ENCODE data around the gene SEC24C.
"Not testable (repeated sequence)": the region's sequence is repeated elsewhere in the genome, so short reads cannot be mapped to it uniquely, and the experiment has no call there.

SEC24C gene, protein sequence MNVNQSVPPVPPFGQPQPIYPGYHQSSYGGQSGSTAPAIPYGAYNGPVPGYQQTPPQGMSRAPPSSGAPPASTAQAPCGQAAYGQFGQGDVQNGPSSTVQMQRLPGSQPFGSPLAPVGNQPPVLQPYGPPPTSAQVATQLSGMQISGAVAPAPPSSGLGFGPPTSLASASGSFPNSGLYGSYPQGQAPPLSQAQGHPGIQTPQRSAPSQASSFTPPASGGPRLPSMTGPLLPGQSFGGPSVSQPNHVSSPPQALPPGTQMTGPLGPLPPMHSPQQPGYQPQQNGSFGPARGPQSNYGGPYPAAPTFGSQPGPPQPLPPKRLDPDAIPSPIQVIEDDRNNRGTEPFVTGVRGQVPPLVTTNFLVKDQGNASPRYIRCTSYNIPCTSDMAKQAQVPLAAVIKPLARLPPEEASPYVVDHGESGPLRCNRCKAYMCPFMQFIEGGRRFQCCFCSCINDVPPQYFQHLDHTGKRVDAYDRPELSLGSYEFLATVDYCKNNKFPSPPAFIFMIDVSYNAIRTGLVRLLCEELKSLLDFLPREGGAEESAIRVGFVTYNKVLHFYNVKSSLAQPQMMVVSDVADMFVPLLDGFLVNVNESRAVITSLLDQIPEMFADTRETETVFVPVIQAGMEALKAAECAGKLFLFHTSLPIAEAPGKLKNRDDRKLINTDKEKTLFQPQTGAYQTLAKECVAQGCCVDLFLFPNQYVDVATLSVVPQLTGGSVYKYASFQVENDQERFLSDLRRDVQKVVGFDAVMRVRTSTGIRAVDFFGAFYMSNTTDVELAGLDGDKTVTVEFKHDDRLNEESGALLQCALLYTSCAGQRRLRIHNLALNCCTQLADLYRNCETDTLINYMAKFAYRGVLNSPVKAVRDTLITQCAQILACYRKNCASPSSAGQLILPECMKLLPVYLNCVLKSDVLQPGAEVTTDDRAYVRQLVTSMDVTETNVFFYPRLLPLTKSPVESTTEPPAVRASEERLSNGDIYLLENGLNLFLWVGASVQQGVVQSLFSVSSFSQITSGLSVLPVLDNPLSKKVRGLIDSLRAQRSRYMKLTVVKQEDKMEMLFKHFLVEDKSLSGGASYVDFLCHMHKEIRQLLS

DNA sequence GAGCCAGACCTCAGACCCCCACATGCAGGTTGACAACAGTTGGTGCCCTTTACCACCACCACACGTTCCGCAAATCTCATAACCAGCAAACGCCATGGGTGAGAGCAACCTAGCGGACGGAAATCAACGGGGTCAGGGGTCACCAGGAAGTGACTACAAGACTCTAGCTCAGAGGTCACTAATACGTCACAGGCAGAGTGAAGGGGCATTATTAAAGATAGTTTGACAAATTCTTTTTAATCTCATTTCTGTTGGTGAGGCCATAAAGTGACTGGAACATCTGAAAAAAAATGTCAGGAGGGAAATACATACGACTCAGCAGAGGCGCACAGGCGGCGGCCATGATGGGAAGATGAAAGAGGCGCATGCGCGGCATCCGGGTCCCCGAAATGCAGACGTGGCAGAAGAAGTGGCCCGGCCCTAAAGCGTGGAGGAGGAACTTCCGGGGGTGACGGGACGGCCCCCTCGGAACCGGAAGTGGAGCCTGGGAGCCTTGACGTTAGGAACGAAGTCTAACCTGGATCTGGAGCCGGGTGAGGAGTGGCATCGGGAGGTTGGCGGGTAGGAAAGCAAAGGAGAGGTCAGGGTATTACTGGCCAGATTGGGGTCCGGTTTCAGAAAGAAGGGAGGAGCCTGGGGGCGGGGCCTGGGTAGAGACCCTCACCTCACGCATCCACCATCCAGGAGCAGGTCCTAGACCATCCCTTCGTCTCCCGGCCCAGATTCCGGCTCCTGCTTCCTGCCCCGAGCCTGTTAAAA lies at the start of gene SEC24C:
Gene SEC24C (plus strand): TSS at position 468 of the 759 bp plus-strand sequence. CDS start 2,461 bp downstream, outside the sequence.
- peak; percentile 95 for DNase-seq (ENCODE audit: low spot score)

DNA sequence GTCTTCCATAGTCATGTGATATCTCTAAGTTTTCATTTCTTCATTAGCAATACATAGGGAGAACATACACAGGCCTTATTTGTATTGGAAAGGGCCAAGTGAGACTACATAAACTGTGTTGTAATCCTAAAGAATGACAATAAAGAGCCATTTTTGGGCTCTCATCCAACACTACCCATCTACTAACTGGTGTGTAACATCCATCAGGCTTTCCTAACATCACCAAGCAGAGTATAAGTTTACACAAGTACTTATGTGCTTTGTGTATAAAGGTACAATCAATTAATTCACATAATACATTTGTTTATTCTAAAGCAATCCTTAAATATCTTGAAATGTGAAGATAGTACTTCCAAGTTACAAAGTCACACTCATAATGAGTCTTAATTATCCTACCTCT lies 48.9 kb upstream of the SEC24C start:
- DNase-seq (ENCODE audit: low spot score), result not testable (repeated sequence)

DNA sequence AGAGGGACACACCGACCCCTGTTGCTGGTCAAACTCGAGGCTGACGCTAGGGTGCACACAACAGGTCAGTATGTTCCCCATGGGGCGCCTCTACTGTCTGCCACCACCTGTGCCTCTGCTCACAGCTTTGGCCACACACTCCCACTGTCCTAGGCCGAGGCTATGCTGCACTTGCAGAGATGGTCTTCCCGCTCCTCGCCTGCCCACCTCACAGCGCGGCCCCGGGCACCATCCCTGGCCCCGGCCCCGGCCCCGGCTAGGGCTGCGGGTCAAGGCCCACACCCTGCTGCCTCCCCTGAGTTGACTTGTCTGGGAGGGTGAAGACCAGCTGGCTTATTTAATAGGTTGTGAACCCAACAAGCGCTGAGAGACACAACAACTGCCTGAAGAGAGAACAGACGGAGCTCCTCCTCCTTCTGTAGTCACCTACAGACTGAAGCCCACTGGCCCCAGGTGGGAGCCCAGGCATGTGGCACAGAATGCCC lies 46.5 kb upstream of the SEC24C start, which contains the start of gene AGAP5:
Gene AGAP5 (minus strand): TSS at position 435 of the 485 bp plus-strand sequence. CDS start 354 bp downstream, at position 81.
- DNase-seq (ENCODE audit: low spot score), result not testable (repeated sequence)

DNA sequence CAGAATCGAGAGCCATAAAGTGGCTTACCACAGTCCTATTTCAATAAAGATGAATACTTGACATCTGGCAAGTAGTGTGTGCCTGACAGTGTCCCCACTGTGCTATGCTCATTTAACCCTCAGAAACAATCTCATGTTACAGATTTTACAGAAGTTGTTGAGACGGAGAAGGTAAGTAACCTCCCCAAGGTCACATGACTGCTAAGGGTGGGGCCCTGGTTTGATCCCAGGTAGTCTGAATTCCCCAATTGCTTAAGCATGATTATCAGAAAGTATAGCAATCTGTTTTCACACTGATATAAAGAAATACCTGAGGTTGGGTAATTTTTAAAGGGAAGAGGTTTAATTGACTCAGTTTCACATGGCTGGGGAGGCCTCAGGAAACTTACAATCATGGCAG lies 45.4 kb upstream of the SEC24C start:
- not testable (repeated sequence) for DNase-seq (ENCODE audit: low spot score)

GRCh38 chr10:73703924-73704323 lies 40.2 kb upstream of the SEC24C start:
- DNase-seq (ENCODE audit: low spot score), result not testable (repeated sequence)

- not testable (repeated sequence) for DNase-seq (ENCODE audit: low spot score)
Measured at GRCh38 chr10:73705506-73706072, 38.6 kb upstream of the SEC24C start.

DNA sequence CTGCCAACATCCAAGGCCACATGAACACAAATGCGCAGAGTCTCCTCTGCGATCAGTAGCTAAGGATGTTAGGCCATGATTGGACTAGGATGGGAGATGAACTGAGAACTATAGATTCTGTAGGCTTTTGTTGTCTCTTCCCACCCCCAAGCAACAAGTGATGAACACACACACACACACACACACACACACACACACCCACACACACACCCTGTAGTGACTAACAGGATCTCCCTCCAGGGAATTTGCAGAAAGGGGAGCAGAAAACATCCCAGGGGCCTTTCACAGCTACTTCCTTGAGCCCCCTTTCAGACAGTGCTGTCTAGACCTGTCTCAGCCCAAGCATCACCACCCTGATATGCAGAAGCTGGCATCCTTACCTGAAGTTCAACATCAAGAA lies 37.7 kb upstream of the SEC24C start:
- DNase-seq (ENCODE audit: low spot score), result not testable (repeated sequence)

DNA sequence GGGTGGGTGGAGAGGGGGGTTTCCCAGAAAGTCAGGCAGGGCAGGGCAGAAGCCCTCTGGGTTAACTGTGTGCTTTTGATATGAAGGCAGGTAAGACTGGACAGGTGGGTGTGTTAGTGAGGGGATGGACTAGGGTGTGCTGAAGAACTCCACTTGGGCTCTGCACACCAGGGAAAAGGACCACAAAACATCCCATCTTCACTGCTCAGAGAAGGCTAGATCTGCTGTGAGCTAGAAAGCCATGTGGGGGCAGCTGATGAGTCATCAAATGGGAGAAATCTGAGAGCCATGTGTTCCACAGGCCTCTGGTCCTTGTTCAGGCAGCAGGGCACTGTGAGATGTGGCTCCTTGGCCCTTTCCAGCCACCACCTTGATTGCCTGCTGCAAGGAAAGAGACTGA lies 36.5 kb upstream of the SEC24C start:
- DNase-seq (ENCODE audit: low spot score), result not testable (repeated sequence)

DNA sequence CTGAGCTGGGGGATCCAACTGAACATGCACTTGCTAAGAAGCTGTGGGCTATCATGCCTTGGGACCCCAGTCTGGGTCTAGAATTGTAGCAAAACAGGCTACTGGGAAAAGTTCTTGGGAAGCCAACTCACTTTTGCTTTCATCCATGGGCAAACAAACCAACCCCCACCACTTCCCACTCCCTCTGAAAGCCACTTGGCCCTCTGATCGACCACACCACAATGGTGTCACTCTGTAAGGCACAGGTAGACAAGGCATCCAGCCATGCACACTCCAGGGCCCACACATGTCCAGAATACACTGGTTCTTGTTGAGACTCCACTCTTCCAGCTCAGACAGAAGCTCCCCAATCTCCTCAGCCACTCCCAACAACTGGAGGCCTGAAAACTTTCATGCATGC lies 36.0 kb upstream of the SEC24C start:
- not testable (repeated sequence) for DNase-seq (ENCODE audit: low spot score)

DNA sequence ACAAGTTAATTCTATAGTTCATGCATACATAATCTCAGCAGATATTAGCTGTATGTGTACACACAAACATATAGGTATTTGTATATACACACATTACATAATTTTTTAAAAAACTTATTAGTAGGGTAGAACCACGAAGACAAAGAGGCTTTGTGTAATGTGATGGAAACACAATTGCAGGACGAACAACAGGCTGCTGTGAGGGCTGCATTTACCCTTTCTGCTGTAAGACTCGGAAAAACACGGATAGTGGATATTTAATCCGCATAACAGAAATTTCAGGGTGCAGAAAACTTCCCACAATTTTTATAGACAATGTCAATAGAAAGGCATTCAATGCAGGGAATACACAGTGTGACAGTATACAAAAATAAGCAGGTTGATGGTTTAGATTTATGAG lies 32.5 kb upstream of the SEC24C start:
- not testable (repeated sequence) for DNase-seq (ENCODE audit: low spot score)

GRCh38 chr10:73713912-73714311 lies 30.3 kb upstream of the SEC24C start:
- not testable (repeated sequence) for DNase-seq (ENCODE audit: low spot score)

DNA sequence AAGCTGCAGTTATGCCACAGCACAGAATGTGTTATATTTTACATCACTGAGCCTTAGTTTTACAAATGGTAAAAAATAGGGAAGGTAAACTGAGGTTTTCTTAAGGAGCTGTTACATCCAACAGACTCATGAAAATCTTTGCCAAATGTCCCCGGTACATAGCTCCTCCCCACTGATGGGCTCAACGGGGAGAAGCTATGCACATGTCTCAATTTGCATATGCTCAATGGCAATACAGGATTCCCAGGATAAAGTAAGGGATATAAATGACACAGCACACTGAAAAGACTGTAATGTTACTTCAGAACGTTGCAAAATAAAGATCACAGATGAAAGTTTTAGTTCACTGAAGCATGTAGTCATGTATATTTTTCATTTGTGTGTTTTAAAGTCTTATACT lies 29.7 kb upstream of the SEC24C start:
- not testable (repeated sequence) for DNase-seq (ENCODE audit: low spot score)

DNA sequence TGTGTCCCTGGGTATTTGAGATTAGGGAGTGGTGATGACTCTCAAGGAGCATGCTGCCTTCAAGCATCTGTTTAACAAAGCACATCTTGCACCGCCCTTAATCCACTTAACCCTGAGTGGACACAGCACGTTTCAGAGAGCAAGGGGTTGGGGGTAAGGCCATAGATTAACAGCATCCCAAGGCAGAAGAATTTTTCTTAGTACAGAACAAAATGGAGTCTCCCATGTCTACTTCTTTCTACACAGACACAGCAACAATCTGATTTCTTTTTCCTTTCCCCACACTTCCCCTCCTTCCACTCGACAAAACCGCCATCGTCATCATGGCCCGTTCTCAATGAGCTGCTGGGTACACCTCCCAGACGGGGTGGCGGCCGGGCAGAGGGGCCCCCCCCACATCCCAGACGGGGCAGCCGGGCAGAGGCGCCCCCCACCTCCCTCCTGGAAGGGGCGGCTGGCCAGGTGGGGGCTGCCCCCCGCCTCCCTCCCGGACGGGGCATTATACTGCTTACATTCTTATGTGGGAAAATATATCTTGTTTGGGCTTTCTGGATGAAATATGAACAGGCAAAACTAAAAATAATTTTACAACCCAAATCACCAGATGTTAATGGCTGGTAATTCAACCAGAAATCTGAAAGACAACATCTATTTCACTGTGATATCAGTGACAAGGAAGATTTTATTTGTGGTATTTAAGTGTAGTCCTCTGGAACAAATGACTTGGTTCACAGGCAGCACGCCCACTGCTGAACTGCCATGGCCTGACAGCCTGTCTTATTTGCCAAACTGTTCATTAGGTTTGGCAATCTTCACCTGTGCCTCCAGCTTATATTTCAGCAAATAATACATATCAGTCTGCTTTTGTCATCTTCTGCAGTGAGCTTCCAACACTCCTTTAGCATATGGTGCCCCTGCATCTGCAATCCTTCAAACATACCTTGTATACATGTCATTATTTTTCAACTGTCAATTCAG lies 28.7 kb upstream of the SEC24C start:
- DNase-seq (ENCODE audit: low spot score), result not testable (repeated sequence)

GRCh38 chr10:73716251-73716650 lies 27.9 kb upstream of the SEC24C start:
- no peak for DNase-seq (ENCODE audit: low spot score)

- DNase-seq (ENCODE audit: low spot score), result no peak
Measured at GRCh38 chr10:73717556-73717955, 26.6 kb upstream of the SEC24C start.

- DNase-seq (ENCODE audit: low spot score), result not testable (repeated sequence)
Measured at GRCh38 chr10:73720561-73720960, 23.6 kb upstream of the SEC24C start.

GRCh38 chr10:73723516-73723915 lies 20.7 kb upstream of the SEC24C start:
- DNase-seq (ENCODE audit: low spot score), result no peak

GRCh38 chr10:73729781-73730152 lies 14.4 kb upstream of the SEC24C start:
- not testable (repeated sequence) for DNase-seq (ENCODE audit: low spot score)

DNA sequence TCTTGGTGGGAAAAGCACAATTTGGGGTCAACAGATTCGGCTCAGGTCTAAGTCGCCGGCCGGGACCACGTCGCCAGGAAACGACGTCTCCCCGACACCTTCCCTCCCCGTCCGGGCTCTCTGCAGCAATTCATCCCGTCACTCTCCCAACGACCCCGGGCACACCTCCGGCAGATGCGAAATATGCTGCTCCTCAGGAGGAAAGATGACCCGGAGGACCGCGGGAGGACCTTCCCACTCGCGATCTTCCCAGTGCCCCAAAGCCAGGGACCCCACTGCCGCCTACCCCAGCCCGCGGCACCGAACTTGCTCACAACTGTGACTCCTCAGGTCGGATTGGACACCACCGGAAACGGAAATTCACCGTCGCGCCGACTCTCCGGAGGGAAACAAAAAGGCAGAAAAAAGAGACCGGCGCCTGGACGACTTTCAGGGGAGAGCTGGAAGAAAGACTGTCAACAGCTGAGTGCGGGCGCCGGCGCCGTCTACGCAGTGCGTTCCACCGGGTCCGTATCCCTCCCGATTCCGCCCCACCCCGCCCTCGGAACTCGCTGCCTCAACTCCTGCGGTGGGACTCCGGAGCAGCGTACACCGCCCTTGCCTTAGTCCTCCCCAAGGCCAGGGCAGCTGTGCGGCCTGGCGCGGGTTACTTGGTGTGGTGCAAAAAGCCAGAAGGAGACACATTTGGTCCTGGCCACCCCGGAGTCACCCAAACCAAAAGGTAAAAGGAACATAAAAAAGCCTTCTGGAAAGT lies 13.8 kb upstream of the SEC24C start:
- DNase-seq (ENCODE audit: low spot score), result peak; percentile 74
